Trophoblast cell (in vitro differentiated cells and primary cell): ENCODE data around the gene PTPRM.
A peak's percentile ranks its signal among the peaks of the same experiment; 100 is the strongest.

Source experiments
- DNase-seq, 2 donors: peaks; one replicate each; pipeline ENCODE4 v3.0.0-alpha.2; 2016
- H2AFZ ChIP-seq: 2 replicates; pipeline ENCODE4 v1.6.1; 2013; ENCODE audit warnings: low read length, moderate library complexity, mild to moderate bottlenecking; ENCODE audit not compliant: insufficient read depth, poor library complexity
- H2AK5ac ChIP-seq: 2 replicates; pipeline ENCODE4 v1.6.1; 2013; ENCODE audit warnings: mild to moderate bottlenecking, low read length
- H2BK120ac ChIP-seq: 2 replicates; pipeline ENCODE4 v1.6.1; 2013; ENCODE audit warnings: low read length, mild to moderate bottlenecking, moderate library complexity; ENCODE audit not compliant: insufficient read depth, poor library complexity
- H2BK12ac ChIP-seq: 2 replicates; pipeline ENCODE4 v1.6.1; 2013; ENCODE audit warnings: mild to moderate bottlenecking, low read length, moderate library complexity
- H2BK5ac ChIP-seq: 2 replicates; pipeline ENCODE4 v1.6.1; 2013; ENCODE audit warnings: low read length, low read depth, moderate library complexity, mild to moderate bottlenecking; ENCODE audit not compliant: poor library complexity
- H3K14ac ChIP-seq: 2 replicates; pipeline ENCODE4 v1.6.1; 2013; ENCODE audit warnings: mild to moderate bottlenecking, low read length
- H3K18ac ChIP-seq: 2 replicates; pipeline ENCODE4 v1.6.1; 2013; ENCODE audit warnings: mild to moderate bottlenecking, low read length
- H3K23ac ChIP-seq: 2 replicates; pipeline ENCODE4 v1.6.1; 2013; ENCODE audit warnings: low read length
- H3K27ac ChIP-seq: 2 replicates; pipeline ENCODE4 v1.5.1; 2013; ENCODE audit warnings: low read depth, mild to moderate bottlenecking, inconsistent platforms, low read length, moderate library complexity
- H3K27me3 ChIP-seq: 2 replicates; pipeline ENCODE4 v1.6.1; 2013; ENCODE audit warnings: inconsistent platforms, mild to moderate bottlenecking, low read length, moderate library complexity; ENCODE audit not compliant: insufficient read depth
- H3K36me3 ChIP-seq, 2 experiments: 1 replicate in 1 of 2; 2 replicates in 1 of 2; pipeline ENCODE4 v1.6.1; 2013; ENCODE audit warnings: low read length in 2 of 2, mild to moderate bottlenecking in 2 of 2, moderate library complexity in 1 of 2; ENCODE audit not compliant: insufficient read depth in 2 of 2, control insufficient read depth in 1 of 2
- H3K4ac ChIP-seq: 2 replicates; pipeline ENCODE4 v1.6.1; 2013; ENCODE audit warnings: low read depth, mild to moderate bottlenecking, low read length, moderate library complexity
- H3K4me1 ChIP-seq, 2 experiments: 1 replicate in 1 of 2; 2 replicates in 1 of 2; pipeline ENCODE4 v1.6.1; 2013; ENCODE audit warnings: low read length in 2 of 2, mild to moderate bottlenecking in 2 of 2, moderate library complexity in 1 of 2; ENCODE audit not compliant: insufficient read depth in 2 of 2, control insufficient read depth in 1 of 2
- H3K4me2 ChIP-seq: 2 replicates; pipeline ENCODE4 v1.6.1; 2013; ENCODE audit warnings: inconsistent platforms, mild to moderate bottlenecking, low read length, moderate library complexity
- H3K4me3 ChIP-seq: 2 replicates; pipeline ENCODE4 v1.5.1; 2013; ENCODE audit warnings: mild to moderate bottlenecking, low read depth, low read length, inconsistent platforms
- H3K79me1 ChIP-seq: one replicate; pipeline ENCODE4 v1.6.1; 2013; ENCODE audit warnings: low read length
- H3K79me2 ChIP-seq: 2 replicates; pipeline ENCODE4 v1.6.1; 2013; ENCODE audit warnings: low read length, mild to moderate bottlenecking; ENCODE audit not compliant: control insufficient read depth, insufficient read depth, poor library complexity
- H3K9ac ChIP-seq: 2 replicates; pipeline ENCODE4 v1.6.1; 2013; ENCODE audit warnings: mild to moderate bottlenecking, low read length
- H3K9me3 ChIP-seq: 2 replicates; pipeline ENCODE4 v1.6.1; 2013; ENCODE audit warnings: low read depth, mild to moderate bottlenecking, control low read depth, inconsistent platforms, low read length; ENCODE audit not compliant: insufficient read depth
- H4K12ac ChIP-seq: 2 replicates; pipeline ENCODE4 v1.6.1; 2013; ENCODE audit warnings: low read depth, mild to moderate bottlenecking, low read length, moderate library complexity
- H4K8ac ChIP-seq: 2 replicates; pipeline ENCODE4 v1.6.1; 2013; ENCODE audit warnings: low read depth, mild to moderate bottlenecking, low read length, moderate library complexity
- H4K91ac ChIP-seq: one replicate; pipeline ENCODE4 v1.6.1; 2013; ENCODE audit warnings: low read depth, mild to moderate bottlenecking, low read length, moderate library complexity
- WGBS: extraction: QIAGEN DNeasy Blood & Tissue Kit; methylation state at CpG from one replicate; pipeline ENCODE4 v1.1.7; 2013; ENCODE audit warnings: missing lambda C conversion rate; ENCODE audit not compliant: insufficient read length, insufficient coverage; ENCODE audit errors: extremely low coverage; 5-methylcytosine and 5-hydroxymethylcytosine counted together

Gene PTPRM

DNA sequence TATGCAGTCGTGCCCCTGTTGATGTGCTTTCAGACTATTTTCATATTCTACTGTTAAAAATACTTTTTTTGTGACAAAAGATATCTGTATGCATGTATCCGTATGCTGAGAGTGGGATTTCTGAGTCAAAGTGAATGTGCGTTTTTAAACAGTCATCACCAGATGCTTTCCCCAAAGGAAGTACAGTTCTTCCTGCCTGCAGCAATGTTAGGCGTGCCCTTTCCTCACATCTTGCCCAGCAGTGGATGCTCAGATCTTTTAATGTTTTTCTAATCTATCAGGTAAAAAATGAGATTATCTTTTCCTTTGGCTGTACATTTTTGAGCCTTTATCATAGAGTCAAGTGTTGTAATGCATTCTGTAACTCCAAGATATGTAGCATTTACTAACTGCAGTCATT, 111.7 kb downstream of the PTPRM start:
- no peak overlapping the region for H3K18ac ChIP-seq
- H3K9me3 ChIP-seq, result no peaks in the 10 kb centered on the region
- no peak overlapping the region for H2BK120ac ChIP-seq
- H3K4me1 ChIP-seq, result peaks cover 2 to 4% of the 10 kb centered on the region in 2 experiments
- H2AK5ac ChIP-seq, result no peak overlapping the region
- no peak overlapping the region for H3K4ac ChIP-seq
- H3K27ac ChIP-seq, result no peak overlapping the region
- no peak overlapping the region for H2BK12ac ChIP-seq
- H3K9ac ChIP-seq, result no peak overlapping the region
- no peak overlapping the region for H4K8ac ChIP-seq
- no peak overlapping the region for H3K4me2 ChIP-seq
- peak in 1 of 2 donors; percentile 71 for DNase-seq
- H3K79me2 ChIP-seq, result peaks cover 3% of the 10 kb centered on the region
- no peak overlapping the region for H4K12ac ChIP-seq
- H4K91ac ChIP-seq, result no peak overlapping the region
- peaks cover 6% of the 10 kb centered on the region for H3K79me1 ChIP-seq
- H3K27me3 ChIP-seq, result no peaks in the 10 kb centered on the region
- no peak overlapping the region for H3K23ac ChIP-seq
- H2BK5ac ChIP-seq, result no peak overlapping the region
- H2AFZ ChIP-seq, result no peak overlapping the region
- H3K36me3 ChIP-seq, result no peaks in the 10 kb centered on the region
- WGBS, result no CpG with 5 or more reads among the region's 4 CpGs
- H3K14ac ChIP-seq, result no peak overlapping the region
- no peak overlapping the region for H3K4me3 ChIP-seq

DNA sequence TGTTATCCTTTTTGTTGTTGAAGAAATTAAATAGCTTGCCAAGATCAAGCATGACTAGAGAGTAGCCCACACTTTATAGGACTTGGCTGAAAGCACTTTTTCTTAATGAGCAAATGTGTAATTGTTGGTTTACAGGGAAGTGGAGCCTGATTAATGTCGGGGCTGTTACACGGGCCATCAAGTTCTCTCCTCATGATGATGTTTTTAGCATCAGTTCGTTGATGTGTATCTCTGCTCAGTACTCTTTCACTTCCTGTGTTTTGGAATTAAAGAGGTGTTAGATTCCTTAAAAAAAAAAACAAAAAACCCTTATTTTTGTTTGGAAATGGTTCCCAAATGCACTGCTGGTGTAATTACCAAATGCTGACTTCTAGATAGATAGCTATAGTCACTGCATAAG, 114.2 kb downstream of the PTPRM start:
- Histone ChIP-seq H3K27ac (no peak overlapping the region), H4K8ac (no peak overlapping the region), H2BK12ac (no peak overlapping the region), H2BK5ac (no peak overlapping the region), H3K4ac (no peak overlapping the region), H4K12ac (no peak overlapping the region), H3K9ac (no peak overlapping the region), H3K18ac (no peak overlapping the region), H2AK5ac (no peak overlapping the region), H2AFZ (no peak overlapping the region), H3K4me1 (peaks cover 7% of the 10 kb centered on the region in 2 experiments), H3K4me2 (no peak overlapping the region), H3K36me3 (no peaks in the 10 kb centered on the region), H3K79me2 (peaks cover 2% of the 10 kb centered on the region), H3K4me3 (no peak overlapping the region), H3K79me1 (peaks cover 6% of the 10 kb centered on the region), H2BK120ac (no peak overlapping the region), H4K91ac (no peak overlapping the region), H3K14ac (no peak overlapping the region), H3K23ac (no peak overlapping the region), H3K9me3 (no peaks in the 10 kb centered on the region), H3K27me3 (no peaks in the 10 kb centered on the region)
- DNase-seq, result no peak
- no CpG with 5 or more reads among the region's 3 CpGs for WGBS

DNA sequence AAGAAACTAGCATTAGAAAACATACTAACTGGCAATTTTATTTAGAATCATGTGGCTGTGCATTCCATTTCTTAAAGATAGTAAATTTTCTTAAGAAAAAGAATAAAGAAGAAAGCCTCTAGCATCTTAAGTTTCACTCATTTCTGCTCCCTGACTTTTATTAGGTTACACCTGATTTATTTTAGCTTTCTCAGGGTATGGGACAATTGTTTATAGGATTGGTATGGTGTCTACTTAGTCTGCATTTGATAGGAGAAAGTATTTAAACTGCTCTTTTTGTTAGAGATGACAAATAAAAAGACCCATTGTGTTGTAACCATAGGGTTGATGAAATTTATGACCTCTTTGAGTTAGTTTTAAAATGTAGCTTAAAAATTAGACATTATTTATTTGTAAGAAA, 115.2 kb downstream of the PTPRM start:
- no peak overlapping the region for H2AFZ ChIP-seq
- H2BK5ac ChIP-seq, result no peak overlapping the region
- H3K79me1 ChIP-seq, result peaks cover 4% of the 10 kb centered on the region
- no peak overlapping the region for H3K4me3 ChIP-seq
- no peak for DNase-seq
- H3K23ac ChIP-seq, result no peak overlapping the region
- H3K4ac ChIP-seq, result no peak overlapping the region
- H3K4me1 ChIP-seq, result peaks cover 7% of the 10 kb centered on the region in 2 experiments
- H3K27me3 ChIP-seq, result no peaks in the 10 kb centered on the region
- no peak overlapping the region for H3K18ac ChIP-seq
- no peak overlapping the region for H2BK12ac ChIP-seq
- H3K79me2 ChIP-seq, result peaks cover 2% of the 10 kb centered on the region
- H2AK5ac ChIP-seq, result no peak overlapping the region
- no peak overlapping the region for H4K91ac ChIP-seq
- no peak overlapping the region for H3K14ac ChIP-seq
- H3K36me3 ChIP-seq, result no peaks in the 10 kb centered on the region
- no peak overlapping the region for H2BK120ac ChIP-seq
- no peak overlapping the region for H4K12ac ChIP-seq
- H4K8ac ChIP-seq, result no peak overlapping the region
- H3K4me2 ChIP-seq, result no peak overlapping the region
- no peaks in the 10 kb centered on the region for H3K9me3 ChIP-seq
- H3K27ac ChIP-seq, result no peak overlapping the region
- H3K9ac ChIP-seq, result no peak overlapping the region

DNA sequence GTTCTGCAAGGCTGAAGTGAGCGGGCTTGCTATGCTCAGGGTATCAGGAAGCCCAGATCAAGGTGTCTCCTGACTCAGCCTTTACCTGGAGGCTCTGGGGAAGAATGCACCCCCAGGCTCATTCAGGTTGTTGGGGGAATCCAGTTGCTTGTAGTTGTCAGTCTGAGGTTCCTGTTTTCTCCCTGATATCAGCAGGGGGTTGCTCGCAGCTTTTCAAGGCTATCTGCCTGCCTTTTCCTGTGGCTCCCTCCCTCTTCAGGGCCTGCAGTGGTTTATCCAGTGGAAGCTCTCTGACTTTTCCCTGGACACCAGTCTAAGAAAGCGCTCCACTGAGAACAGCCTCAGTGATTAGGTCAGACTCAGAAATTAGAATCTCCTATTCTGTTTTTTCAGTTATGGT, 116.6 kb downstream of the PTPRM start:
- Histone ChIP-seq H3K36me3 (no peaks in the 10 kb centered on the region), H4K12ac (no peak overlapping the region), H3K79me2 (no peaks in the 10 kb centered on the region), H4K8ac (no peak overlapping the region), H4K91ac (peak overlapping the region; percentile 50), H3K4ac (peak overlapping the region; percentile 9), H3K23ac (no peak overlapping the region), H3K27me3 (no peaks in the 10 kb centered on the region), H2AFZ (no peak overlapping the region), H3K9me3 (no peaks in the 10 kb centered on the region), H3K18ac (no peak overlapping the region), H3K4me2 (no peak overlapping the region), H2BK5ac (peak overlapping the region; percentile 1), H2BK12ac (peak overlapping the region; percentile 32), H3K14ac (peak overlapping the region; percentile 25), H3K4me3 (no peak overlapping the region), H3K9ac (no peak overlapping the region), H3K4me1 (peaks cover 5 to 7% of the 10 kb centered on the region in 2 experiments), H2BK120ac (no peak overlapping the region), H3K27ac (no peak overlapping the region), H3K79me1 (peaks cover 4% of the 10 kb centered on the region), H2AK5ac (no peak overlapping the region)
- no CpG with 5 or more reads among the region's 3 CpGs for WGBS
- DNase-seq, result peak in 1 of 2 donors; percentile 28
